Measurements from ENCODE around the gene IDH3A.

Gene IDH3A

DNA sequence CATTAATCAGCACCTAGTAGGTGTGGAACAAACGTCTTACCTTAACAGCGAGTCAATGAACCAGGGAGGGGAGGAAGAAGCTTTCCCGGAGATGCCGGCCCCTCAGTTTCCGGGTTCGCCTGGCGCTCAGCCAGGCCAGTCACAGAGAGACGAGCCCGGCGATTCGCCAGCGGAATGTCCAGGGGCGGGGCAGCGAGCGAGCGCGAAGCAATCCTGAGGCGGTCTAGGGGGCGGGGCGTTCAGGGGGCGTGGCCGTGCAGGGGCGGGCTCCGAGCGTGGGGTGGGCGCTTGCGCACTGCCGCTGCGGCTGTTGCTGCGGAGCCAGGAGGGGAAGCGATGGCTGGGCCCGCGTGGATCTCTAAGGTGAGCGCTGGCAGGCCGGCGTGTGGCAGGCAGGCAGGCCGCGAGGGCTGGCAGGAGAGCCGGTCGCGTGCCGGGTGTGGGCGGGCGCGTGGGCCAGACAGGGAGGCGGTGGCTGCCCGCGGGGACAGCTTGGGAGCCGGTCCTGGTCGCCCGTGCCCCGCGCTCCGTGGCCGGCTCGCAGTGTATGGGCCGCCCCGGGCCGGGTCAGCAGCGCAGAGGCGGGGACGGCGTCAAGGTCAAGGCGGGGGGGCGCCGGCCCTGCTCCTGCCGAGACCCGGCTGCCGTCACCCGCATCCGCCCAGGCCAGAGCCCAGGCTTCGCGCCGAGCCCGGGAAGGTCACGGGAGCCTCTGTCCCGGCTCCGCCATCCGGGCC is at the start of gene IDH3A:
Gene IDH3A, plus strand, starts transcription at position 295 of the 737 bp plus-strand sequence. Its CDS starts 42 bp downstream, at position 337.
- DNase-seq: peak; percentile 99

DNA sequence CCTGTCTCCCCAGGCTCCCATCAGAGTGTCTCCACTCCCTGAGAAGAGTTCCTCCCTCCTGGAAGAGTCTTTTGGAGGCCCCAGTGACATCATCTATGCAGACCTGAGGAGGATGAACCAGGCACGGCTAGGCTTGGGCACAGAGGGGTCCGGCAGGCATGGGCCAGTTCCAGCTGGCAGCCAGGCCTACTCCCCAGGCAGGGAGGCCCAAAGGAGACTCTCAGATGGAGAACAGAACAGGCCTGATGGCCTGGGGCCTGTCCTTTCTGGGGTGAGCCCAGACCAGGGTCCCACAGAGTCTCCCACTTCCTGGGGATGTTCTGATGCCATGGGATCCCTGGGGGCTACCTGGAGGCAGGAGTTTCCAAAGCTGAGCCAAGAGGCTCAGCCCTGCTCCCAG is 48.3 kb upstream of the IDH3A start:
- DNase-seq: no peak

DNA sequence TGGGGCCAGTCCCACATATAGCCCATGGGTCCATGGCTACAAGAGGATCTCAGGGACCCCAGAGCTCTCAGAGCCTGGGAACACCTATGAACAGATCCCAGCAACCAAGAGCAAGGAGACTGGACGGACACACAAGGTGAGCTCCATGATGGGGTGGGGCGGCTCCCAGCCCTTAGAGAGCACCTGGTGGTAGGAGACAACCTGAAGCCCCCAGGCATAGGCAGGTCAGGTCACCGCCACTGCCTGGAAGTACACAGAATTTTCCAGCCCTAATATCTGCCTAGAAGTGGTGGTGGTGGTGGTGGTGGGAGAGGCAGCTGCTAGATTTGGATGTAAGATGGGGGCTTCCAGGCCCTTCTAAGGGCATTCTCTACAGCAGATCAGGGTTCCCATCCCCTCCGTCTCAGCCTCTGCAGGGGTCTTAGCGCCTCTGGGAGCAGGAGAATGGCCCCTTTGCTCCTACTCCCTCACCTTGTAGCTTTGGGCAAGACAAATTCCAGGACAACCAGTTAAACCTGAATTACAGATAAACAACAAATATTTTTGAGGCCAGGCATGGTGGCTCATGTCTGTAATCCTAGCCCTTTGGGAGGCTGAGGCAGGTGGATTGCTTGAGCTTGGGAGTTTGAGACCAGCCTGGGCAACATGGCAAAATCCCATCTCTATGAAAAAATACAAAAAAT is 47.6 kb upstream of the IDH3A start:
- no peak for DNase-seq

DNA sequence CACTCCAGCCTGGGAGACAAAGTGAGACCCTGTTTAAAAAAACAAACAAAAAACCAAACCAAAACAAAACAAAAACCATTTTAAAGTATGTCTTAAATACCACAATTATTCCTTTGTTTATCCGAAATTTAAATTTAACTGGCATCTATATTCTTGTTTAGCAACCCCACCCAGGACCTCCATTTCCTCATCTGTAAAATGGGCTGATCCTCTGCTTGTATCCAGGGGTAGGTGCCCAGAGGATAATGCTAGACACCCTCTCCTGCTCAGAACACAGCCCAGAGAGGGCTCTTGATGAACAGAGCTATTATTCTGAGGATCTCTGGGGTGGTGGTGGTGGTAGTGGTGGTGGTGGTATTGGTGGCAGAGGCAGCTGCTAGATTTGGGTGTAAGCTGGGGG is 47.0 kb upstream of the IDH3A start:
- no peak for DNase-seq

DNA sequence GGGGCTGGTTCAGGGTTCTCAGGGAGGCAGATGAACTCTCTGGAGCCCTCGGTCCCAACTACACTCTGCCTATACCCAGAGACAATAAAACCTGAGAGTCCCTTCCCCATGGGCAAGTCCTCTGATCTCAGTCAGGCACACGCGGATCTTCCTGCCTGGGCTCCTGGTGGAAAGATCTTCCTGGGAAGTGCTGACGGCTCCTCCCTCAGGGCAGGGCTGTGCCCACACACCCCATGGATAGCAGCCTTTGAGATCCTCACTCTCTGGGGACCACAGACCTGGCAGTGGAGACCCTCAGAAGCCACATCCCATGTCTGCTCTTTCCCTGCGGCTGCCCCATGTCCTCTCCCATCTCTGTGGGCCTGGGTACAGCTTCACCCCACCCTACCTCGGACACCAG is 46.4 kb upstream of the IDH3A start:
- no peak for DNase-seq

DNA sequence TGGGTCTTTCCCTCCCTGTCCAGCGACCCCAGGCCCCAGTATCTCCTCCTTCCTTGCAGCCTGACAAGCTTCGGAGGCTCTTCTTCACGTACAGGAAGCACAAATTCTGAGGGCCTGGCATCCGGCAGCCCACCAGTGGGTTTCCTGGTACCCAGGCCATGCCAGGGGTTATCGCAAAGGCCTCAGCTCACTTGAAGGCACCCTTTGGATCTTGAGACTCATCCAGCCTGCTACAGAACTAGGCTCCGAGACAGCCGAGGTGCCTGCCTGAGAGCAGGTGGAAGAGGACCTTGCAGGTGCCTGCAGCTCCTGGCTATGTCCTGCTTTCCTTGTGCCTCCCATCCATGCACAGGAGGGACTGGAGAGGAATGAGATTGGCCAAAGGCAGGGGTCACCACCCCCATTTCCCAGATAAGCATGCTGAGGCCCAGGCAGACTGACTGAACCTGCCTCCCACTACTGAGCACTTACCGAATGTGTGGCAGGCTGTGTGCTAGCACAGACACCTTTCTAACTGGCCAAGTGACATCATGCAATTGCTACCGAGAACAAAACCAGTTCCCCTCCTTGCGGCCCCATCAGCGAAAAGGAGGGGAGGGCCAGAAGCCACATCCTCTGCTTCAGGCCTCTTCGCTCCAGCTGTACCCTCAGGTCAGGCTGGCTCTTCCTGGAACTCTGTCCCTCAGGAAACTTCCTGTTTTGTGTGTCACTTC is 45.6 kb upstream of the IDH3A start:
- DNase-seq: peak; percentile 47

DNA sequence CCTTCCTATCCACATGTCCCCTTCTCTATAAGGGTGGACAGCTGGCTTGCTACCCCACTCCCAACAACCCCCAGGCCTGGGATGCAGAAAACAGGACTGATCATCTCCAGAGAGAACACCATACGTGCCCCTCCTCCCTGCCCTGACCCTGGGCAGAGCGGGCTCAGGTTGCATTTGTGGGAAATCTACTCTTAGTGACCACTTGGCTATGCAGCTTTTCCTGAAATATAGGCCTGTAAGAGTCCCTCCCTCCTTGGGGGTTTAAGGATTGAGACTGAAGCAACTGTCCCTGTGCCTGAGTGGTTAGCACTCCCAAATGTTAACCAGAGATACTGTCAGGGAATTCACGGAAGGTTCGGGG is 45.1 kb upstream of the IDH3A start:
- no peak for DNase-seq

DNA sequence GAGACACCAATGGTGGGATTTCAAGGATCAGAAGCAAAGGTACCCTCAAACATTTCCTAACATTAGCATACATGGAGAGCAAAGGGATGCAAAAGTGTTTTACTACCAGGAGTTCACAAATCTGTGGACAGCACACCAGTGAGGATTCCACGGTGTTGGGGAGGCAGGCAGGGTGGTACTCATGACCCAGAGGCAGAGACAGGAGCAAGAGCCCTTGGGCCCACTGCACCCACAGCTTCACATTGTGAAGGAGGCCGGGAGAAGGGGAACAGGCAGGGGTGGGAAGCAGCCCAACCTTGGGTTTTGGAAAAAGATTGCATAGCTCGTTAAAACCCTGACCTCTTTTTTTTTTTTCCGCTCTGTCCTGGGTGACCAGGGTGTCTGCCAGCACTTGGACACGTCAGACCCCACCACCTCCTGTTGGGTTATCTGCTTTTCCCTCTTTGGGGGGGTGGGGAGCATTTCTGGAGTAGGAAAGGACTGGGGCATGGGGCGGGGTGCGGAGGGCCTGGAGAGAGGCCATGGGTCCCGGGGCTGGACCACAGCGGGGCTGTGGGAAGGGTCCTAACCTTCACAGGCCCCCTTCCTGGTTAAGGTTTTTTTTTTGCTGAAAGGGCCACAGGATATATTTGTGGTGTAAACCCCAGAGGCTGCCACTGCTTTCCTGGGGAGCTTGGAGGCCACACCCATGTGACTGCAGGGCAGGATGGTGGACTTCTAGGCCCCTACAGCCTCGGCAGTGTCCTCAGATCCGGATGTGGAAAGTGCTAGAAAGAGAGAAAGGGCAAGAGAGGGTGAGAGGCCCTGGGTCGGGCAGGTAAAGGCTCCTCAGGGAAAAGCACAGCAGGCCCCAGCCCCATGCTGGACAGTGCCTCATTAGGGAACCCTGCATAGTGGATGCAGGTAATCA is 44.3 kb upstream of the IDH3A start:
- DNase-seq: no peak

DNA sequence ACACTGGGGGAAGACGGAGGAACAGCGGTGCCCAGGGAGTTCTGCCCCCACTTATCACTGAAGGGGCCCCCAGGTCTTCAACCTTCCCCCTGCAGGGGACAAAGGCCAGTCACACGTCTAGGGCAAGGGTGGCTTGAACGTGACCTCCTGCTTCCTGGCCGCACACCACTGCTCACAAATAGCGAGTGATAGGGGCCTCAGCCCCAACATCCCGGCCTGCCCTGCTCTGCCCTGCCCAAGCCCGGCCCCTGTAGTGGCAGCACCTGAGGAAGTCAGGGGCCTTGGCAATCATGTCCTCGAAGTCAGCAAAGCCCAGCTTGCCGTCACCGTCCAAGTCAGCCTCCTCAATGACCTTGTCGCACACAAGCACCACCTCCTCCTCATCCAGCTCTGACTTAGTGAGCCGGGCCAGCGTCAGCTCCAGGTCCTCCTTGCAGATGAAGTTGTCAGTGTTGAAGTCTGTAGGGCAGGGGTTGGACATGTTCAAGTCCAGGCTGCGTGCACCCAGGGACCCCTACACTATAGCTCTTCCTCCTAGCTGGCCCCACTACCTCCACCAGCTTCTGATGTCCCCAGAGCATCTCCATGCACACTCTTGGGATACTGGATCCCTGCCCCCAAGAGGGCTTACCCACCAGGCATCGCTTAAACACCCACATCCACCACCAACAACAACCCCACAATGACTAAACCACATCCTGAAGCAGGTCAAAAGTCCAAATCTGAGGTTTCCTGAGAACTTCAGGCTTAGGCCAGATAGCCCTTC is 43.5 kb upstream of the IDH3A start:
- no peak for DNase-seq

DNA sequence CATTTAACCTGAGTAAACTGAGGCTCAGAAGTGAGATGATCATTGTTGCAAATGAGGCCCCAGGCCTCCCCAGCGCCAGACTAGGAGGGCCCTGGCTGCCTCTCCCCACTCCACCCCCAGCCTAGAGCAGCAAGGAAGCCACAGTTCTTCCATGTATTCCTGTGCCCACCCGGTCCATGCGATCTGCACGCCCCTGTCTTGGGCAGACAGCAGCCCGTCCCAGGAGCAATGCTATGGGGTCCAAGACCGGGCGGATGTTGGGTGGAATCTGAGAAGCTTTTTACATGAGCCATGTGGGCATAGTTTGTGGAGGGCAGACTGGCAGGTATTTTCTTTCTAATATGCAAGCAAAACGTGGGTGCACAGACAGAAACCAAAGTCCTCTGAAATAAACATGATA is 41.7 kb upstream of the IDH3A start:
- DNase-seq: no peak

DNA sequence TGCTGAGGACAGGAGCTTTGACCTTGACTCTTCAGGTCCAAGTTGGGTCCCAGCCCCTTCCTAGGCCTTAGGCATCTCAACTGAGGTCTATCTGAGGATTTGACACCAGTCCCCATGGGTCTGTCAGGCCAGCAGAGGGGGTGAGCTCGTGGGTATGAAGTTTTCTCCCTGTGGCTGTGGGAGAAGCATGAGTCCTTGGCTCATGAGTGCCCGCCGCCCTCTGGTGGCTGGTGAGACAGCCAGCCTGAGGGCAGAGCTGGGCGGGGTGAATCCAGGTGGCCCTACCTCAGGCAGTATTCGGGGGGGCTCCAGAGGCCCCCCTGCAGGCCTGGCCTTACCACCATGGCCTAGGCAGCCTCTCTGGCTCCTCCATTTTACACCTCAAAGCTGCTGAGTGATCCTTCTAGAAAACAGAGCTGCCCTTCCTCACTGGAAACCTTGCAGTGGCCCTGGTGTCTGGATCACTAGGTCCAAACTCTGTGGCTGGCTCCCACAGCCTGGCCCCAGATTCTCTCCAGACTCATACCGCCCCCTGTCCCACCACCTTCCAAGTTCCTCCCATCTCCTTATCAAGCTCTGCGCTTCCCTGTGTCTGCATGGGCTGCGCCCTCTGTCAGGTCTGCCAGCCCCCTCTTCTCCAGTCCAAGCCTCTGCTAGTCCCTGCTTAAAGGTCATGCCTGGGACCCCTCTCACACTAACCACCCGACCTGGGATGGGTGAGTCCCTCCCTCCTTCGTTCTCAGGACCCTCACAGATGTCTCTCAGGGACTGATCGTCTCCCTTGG is 40.7 kb upstream of the IDH3A start:
- peak; percentile 83 for DNase-seq

DNA sequence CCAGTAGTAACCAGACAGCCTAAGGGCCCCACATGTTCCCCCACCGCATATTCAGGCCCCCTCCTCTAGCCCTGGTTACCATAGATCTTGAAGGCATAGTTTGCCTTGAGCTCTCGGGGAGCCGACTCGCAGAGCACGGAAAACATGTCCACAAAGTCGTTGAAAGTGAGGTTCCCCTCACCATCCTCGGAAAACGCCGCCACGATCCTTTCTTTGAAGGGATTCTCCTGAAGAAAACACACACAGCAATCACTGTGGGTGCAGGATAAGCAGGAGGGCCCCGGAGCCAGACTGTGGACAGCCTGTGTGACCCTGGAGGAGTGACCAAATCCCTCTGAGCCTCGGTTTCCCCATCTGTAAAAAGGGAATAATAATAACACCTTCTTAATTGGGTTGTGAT is 40.0 kb upstream of the IDH3A start:
- DNase-seq: no peak

DNA sequence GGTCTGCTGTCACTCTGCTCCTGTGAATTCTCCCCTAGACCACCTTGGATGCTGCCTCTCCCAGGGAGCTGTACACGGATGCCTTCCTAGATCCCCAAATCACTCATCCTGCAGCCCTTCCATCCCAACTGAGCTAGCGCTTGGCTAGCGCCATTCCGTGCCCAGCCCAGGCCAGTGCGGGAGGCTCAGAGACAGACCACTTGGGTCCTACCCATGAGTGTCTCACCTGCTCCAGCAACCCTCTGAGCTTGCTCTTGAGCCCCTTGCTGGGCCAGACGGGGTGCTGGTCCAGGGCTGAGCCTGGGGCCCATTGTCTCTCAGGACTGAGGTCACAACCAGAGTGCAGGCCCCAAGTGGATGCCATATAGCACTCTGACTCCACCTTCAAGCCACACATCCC is 39.1 kb upstream of the IDH3A start:
- DNase-seq: no peak

DNA sequence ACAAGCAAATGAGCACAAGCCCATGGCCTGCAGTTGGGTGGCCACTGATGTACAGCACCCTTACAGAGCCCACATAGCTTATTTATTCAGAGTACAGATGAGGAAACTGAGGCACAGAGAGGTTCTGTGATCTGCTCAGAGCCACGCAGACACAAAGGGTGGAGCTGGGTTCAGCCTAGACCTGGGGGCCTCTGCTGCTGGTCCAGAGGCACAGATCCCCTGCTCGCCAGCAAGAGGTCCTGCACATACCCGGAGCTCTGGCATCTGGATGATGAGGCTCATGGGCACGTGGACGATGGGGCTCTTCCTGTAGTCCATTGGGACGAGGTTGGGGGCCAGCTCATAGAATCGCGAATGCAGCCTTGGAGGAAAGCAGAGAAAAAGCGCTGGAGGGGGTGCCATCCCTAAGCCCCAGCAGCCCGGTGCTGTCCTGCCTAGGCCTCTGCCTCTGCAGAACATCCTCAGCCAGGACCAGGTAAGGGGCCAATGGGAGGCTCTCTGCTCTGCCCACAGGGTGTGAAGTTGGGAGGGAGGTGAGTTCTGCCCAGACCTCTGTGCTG is 38.2 kb upstream of the IDH3A start:
- no peak for DNase-seq

DNA sequence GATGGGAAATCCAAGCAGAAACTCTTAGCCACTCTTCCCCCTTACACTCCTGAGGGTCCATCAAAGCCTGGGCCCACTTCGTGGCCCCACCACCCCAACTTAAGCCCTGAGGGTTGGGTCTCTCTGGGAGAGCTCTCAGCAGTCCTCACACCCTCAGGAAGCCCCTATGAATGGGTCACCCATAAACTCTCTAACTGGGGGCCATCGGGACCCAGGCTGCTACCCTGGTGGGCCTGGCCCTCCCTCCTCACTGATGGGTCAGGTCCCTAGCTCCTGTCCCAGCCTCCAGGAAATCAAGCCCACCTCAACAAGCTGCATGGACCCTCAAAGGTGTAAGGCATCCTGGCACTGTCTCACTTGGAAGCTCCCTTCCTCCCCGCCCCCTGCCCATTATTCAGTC is 37.4 kb upstream of the IDH3A start:
- DNase-seq: no peak

DNA sequence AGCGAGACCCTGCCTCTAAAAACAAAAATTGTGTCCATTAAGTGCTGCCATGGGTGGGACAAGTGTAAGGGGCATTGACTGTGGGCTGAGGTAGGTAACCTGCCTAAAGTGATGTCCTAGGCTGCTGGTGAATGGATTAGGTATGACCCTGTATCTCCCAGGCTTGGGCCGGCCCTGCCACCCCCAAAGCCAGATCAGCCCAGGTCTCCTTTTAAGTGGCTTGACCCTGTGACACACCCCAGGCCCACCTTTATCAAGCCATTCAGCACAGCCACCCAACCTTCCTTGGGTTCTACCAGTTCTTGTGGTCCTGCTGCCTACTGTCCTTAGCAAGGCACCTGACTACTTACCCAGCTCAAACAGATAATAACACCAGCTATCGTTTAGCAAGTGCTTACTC is 36.6 kb upstream of the IDH3A start:
- DNase-seq: no peak

DNA sequence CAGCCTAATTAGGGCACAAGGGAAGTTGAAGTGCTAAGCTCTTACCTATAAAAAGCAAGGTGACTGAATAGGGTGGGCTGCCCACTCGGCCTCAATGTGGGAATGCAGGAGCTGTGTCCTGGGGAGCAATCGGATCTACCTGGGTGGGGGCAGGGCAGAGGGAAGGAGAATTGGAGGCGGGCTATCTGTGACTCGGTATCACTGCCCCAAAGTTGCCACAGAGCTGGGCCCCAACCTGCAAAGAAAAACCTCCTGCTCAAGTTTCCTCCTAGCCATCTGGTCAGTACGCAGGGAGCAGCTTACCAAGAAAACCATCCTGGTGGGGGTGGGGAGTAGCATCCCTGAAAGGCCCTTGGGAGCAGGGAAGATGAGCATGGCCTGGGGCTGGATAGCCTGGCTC is 28.6 kb upstream of the IDH3A start:
- DNase-seq: no peak

DNA sequence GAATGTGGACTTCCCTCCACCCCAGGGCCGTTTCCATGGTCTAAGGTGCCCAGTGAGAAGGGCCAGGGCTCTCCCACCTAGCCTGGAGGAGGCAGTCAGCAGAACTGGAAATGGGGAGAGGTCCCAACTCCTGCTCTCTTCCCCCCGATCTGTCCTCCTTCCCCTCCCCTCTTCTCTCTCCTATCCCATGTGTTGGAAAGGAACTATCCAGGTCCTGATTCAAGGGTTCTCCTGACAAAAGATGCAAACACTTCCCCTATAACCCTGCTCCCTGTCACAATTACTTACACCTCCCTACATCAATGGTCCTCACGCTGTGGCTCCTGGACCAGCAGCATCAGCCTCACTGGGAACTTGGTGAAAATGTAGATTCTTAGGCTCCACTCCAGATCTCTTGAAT is 23.9 kb upstream of the IDH3A start:
- no peak for DNase-seq

DNA sequence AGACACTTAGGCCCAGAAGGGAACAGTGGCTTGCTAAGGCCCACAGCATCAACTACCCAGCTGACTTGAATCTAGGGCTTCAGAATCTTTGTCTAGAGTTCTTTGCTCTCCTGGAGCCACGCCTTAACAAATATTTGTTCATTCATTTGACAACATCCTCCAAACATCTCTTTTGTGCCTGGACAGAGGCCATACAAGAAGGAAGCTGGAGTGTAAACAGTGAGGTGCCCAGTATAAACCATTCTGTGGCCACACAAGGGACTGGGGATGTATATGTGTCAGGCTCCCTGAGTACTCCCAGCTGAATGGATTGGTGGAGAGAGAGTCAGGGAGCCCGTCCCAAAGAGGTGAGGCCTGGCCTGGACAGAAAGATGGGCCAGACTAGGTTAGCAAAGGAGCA is 21.3 kb upstream of the IDH3A start:
- DNase-seq: no peak

DNA sequence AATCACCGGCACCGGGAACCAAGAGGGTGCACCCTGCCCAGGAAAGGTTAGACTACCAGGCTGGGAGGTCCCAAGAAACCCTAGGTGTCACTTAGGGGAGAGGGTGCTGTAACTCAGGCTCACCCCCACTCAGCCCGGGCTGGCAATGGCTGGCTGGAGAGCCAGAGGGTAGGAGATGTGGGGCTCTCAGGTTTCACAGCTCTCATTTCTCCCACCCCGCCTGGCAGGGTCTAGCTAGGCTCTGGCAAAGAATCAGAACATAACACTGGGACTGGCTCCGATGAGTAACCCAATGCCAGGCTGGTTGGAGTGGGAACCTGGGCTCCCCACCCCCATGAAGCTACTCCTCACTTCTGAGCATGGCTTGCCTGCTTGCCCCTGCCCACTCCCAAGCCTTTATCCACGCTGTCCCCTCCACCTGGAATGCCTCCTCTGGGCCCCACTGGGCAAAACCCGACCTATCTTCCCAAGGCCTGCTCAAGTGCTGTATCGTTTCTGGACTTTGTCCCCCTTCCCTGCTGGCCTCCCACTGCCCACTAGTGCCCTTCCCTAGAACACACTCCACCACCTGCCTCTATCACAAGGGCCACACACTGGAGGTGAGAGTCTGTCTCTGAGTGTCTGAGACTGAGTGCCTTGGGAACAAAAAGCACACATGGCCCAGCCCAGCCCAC is 19.9 kb upstream of the IDH3A start:
- DNase-seq: no peak

Measured in stimulated activated naive CD4-positive, alpha-beta T cell treated with Interleukin-2 at 50 U/mL for 16 hours (primary cell).